T-helper 17 cell (primary cell): ENCODE results near the gene DCTN3. TPM values are rescaled to one million over a fixed set of nuclear protein-coding genes. Genes with fewer than 3 reads are reported as not detected.

Experiments used
- ATAC-seq: fragments of 150-1000 bp; cut with Tn5 transposase; 2 replicates; pipeline ENCODE4 v1.10.0; 2021; ENCODE audit warnings: mild to moderate bottlenecking, moderate library complexity
- DNase-seq, 3 donors: peaks; one replicate each; pipeline versions ENCODE4 v3.0.0 to v3.0.0-alpha.2; 2020 to 2021
- H3K9me3 ChIP-seq: one replicate; pipeline ENCODE4 v1.7.0; 2013; ENCODE audit warnings: low read length, mild to moderate bottlenecking; ENCODE audit not compliant: control insufficient read depth, poor library complexity, severe bottlenecking
- H3K27ac Mint-ChIP-seq: one replicate; pipeline ENCODE4 v1.8.0; 2022; ENCODE audit warnings: mild to moderate bottlenecking, moderate library complexity, mixed read lengths
- H3K27me3 Mint-ChIP-seq: one replicate; pipeline ENCODE4 v1.8.0; 2022; ENCODE audit warnings: mixed read lengths
- H3K36me3 Mint-ChIP-seq: one replicate; pipeline ENCODE4 v1.8.0; 2022; ENCODE audit warnings: low read depth, mixed read lengths
- H3K4me1 Mint-ChIP-seq: one replicate; pipeline ENCODE4 v1.8.0; 2022; ENCODE audit warnings: mild to moderate bottlenecking, mixed read lengths
- H3K4me3 Mint-ChIP-seq: one replicate; pipeline ENCODE4 v1.8.0; 2022; ENCODE audit warnings: mild to moderate bottlenecking, moderate library complexity, mixed read lengths
- total RNA-seq, 4 donors: library from RNA in 2 of 4; stranded (reverse) in 2 of 4; gene quantifications; one replicate each; pipeline ENCODE4 v1.2.3 and lab custom pipeline; 2022 to 2026

Gene DCTN3
- total RNA-seq, 2 donors from 2014 or later: 76.4 to 82.4 TPM

- Mint-ChIP-seq H3K4me3 (peak overlapping the region; percentile 92), H3K27ac (peak overlapping the region; percentile 98), H3K36me3 (no peaks in the 10 kb centered on the region), H3K4me1 (peaks cover 36% of the 10 kb centered on the region), H3K27me3 (no peaks in the 10 kb centered on the region)
- no peak for ATAC-seq
- DNase-seq: no peak
- H3K9me3 ChIP-seq: no peaks in the 10 kb centered on the region
Measured at GRCh38 chr9:34638138-34638445, 17.8 kb upstream of the DCTN3 start.

- H3K4me1 Mint-ChIP-seq: peaks cover 39% of the 10 kb centered on the region
- DNase-seq (peak; percentile 90 to 92 (median 91)), ATAC-seq (peak; percentile 95)
- peak within 1 kb of the TSS; percentile 92 for H3K4me3 Mint-ChIP-seq
- no peaks in the 10 kb centered on the region for H3K36me3 Mint-ChIP-seq
- no peaks in the 10 kb centered on the region for H3K27me3 Mint-ChIP-seq
- H3K27ac Mint-ChIP-seq: peak within 1 kb of the TSS; percentile 98
- H3K9me3 ChIP-seq: no peaks in the 10 kb centered on the region
Measured at GRCh38 chr9:34637356-34638137, 17.3 kb upstream of the DCTN3 start, which contains the start of gene SIGMAR1. SIGMAR1 (minus strand) TSS chr9:34637787; CDS start chr9:34637697, 90 bp downstream.

GRCh38 chr9:34636791-34637355, 16.6 kb upstream of the DCTN3 start:
- H3K27ac Mint-ChIP-seq: peak overlapping the region; percentile 85
- H3K4me1 Mint-ChIP-seq: peaks cover 44% of the 10 kb centered on the region
- no peaks in the 10 kb centered on the region for H3K36me3 Mint-ChIP-seq
- H3K9me3 ChIP-seq: no peaks in the 10 kb centered on the region
- no peak for DNase-seq
- peak overlapping the region; percentile 92 for H3K4me3 Mint-ChIP-seq
- no peaks in the 10 kb centered on the region for H3K27me3 Mint-ChIP-seq
- ATAC-seq: no peak

GRCh38 chr9:34635556-34635955, 15.3 kb upstream of the DCTN3 start:
- no peaks in the 10 kb centered on the region for H3K36me3 Mint-ChIP-seq
- ATAC-seq (no peak), DNase-seq (no peak)
- H3K27me3 Mint-ChIP-seq: peaks cover under 1% of the 10 kb centered on the region
- H3K9me3 ChIP-seq: no peaks in the 10 kb centered on the region
- no peak overlapping the region for H3K27ac Mint-ChIP-seq
- H3K4me3 Mint-ChIP-seq: peak overlapping the region; percentile 92
- H3K4me1 Mint-ChIP-seq: peaks cover 42% of the 10 kb centered on the region

GRCh38 chr9:34634551-34635248, 14.4 kb upstream of the DCTN3 start:
- no peak overlapping the region for H3K27ac Mint-ChIP-seq
- H3K4me1 Mint-ChIP-seq: peaks cover 49% of the 10 kb centered on the region
- peak overlapping the region; percentile 59 for H3K4me3 Mint-ChIP-seq
- no peaks in the 10 kb centered on the region for H3K9me3 ChIP-seq
- ATAC-seq: no peak
- no peak for DNase-seq
- H3K36me3 Mint-ChIP-seq: no peaks in the 10 kb centered on the region
- peaks cover 9% of the 10 kb centered on the region for H3K27me3 Mint-ChIP-seq

DNA sequence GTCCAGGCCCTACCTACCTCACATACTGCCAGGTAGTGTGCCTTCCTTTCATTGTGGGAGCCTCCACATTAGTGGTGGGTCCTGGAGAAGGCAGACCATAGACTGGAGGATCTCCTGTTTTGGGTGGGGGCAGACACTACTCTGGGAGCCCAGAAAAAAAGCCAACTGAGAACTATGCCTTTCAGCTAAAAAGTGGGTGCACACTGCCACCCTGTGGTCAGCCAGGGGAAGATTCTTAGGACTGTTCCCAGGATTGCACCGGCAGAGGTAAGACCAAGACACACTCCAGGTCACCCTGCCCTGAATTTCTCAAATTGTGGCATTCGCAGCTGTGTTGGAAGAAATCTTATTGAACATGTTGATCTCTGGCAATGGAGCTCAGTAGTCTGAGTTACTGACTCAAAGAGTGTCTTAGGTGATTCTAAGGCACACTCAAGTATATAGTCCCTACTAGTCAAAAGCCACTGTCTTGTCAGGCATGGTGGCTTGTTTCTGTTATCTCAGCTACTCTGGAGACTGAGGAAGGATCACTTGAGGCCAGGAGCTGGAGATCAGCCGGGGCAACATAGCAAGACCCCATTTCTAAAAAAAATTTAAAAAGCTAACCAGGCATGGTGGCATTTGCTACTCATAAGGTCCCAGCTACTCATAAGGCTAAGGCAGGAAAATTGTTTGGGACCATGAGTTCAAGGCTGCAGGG, 13.7 kb upstream of the DCTN3 start:
- no peaks in the 10 kb centered on the region for H3K36me3 Mint-ChIP-seq
- no peak overlapping the region for H3K4me3 Mint-ChIP-seq
- H3K9me3 ChIP-seq: no peaks in the 10 kb centered on the region
- no peak overlapping the region for H3K27ac Mint-ChIP-seq
- H3K27me3 Mint-ChIP-seq: peaks cover 14% of the 10 kb centered on the region
- peaks cover 53% of the 10 kb centered on the region for H3K4me1 Mint-ChIP-seq
- DNase-seq: peak; percentile 61 to 71 (median 62)
- ATAC-seq: peak; percentile 29

- ATAC-seq: no peak
- Mint-ChIP-seq H3K27me3 (peaks cover 21% of the 10 kb centered on the region), H3K4me1 (peaks cover 51% of the 10 kb centered on the region), H3K27ac (no peak overlapping the region), H3K36me3 (peaks cover 5% of the 10 kb centered on the region), H3K4me3 (no peak overlapping the region)
- DNase-seq: no peak
- no peaks in the 10 kb centered on the region for H3K9me3 ChIP-seq
Measured at GRCh38 chr9:34633166-34633565, 12.9 kb upstream of the DCTN3 start.

DNA sequence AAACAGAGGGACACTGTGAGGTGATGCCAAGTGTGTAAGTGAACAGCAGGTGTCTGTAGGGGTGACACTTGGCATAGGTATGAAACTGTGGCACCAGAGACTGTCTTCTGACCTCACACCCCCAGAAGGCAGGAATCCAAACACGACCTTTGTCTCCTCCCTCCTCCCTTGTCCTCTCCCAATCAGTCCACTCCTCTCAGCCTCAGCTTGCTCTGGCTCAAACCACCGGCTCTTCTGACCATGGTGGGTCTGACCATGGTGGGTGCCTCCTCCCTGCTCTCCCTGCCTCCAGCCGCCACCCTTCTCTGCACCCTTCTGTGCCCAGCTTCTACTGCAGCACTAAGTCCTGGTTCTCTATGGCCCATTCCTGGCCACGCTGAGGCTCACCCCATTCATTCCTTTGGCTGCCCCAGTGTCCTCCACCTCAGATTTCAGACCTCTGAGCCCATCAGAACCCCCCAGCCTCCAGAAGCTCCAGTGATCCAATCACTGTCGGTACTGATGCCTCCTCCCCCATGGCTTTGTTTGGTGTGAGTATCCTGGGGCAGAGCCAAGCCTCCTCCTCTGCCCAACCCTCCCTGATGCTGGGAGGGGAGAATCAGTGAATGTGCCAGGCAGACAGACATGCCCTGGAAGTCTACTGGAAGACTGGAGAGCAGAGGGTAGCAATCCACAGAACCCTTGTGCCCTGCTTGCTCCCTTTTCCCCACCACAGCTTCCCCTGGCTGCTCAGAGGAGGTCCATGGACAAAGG, 10.3 kb upstream of the DCTN3 start:
- Mint-ChIP-seq H3K4me3 (peak overlapping the region; percentile 87), H3K27me3 (peaks cover 42% of the 10 kb centered on the region)
- DNase-seq: no peak

DNA sequence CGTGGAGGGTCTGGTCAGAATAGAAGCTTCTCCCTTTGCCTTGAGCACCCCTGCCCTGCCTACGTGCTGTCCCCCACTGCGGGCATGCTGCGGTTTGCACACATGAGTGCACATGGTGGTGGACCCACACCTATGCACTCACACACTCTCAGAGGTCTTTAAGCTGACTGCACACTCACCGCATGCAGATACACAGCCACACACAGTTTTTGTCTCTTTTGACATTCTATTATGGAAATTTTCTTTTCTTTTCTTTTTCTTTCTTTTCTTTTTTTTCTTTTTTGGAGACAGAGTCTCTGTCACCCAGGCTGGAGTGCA, 9.2 kb upstream of the DCTN3 start:
- DNase-seq (no peak), ATAC-seq (no peak)
- H3K9me3 ChIP-seq: no peaks in the 10 kb centered on the region
- peaks cover 11% of the 10 kb centered on the region for H3K36me3 Mint-ChIP-seq
- peak overlapping the region; percentile 87 for H3K4me3 Mint-ChIP-seq
- H3K4me1 Mint-ChIP-seq: peaks cover 35% of the 10 kb centered on the region
- peaks cover 50% of the 10 kb centered on the region for H3K27me3 Mint-ChIP-seq
- H3K27ac Mint-ChIP-seq: peak overlapping the region; percentile 68

More for the DNA sequence above, 10.3 kb upstream of the DCTN3 start:
- Mint-ChIP-seq H3K27ac (no peak overlapping the region), H3K36me3 (peaks cover 11% of the 10 kb centered on the region), H3K4me1 (peaks cover 40% of the 10 kb centered on the region)
- no peak for ATAC-seq
- no peaks in the 10 kb centered on the region for H3K9me3 ChIP-seq

DNA sequence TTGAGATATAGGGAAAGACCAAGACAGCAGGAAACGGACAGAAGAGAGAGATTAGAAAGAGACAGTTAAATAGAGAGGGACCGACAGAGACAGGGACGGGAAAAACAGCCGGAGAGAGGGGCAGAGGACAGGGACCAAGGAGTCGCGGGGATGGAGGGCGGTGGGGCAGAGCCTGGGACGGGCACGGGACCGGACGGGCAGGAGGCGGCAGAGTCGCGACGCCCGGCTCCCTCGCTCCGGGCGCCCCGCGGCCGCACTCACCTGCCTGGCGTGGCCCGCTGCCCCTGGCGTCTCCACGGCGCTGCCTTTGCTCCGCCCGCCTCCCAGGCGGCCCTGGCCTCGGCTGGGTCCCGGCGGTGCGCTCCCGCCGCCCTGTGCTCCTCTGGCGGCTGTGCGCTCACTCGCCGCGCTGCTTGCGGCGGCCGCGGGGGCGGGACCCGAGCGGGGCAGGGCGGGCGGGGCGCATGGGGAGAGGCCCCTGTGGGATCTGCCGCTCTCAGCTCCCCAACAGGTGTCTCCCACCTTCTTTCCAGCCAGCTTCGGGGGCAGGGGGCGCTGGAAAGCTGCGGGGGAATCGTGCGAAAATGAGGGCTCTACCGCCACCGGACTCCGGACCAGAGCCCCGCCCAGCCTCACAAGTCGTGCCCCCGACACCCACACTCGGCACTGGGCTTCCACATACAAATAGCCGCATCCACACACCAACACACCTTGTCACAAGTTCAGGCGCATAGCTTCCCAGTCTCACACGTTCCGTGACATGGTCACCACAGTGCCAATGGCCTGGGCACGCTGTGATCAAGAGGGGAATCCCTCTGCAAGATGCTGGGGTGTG, 8.6 kb upstream of the DCTN3 start, which contains the start of gene ARID3C:
Gene ARID3C, minus strand, starts transcription at position 411 of the 835 bp plus-strand sequence. CDS start 1,052 bp downstream, outside the sequence.
- peak; percentile 86 for ATAC-seq
- H3K27me3 Mint-ChIP-seq: peaks cover 53% of the 10 kb centered on the region
- no peaks in the 10 kb centered on the region for H3K9me3 ChIP-seq
- DNase-seq: peak in 2 of 3 donors; percentile 36 to 45
- H3K36me3 Mint-ChIP-seq: peaks cover 11% of the 10 kb centered on the region
- H3K27ac Mint-ChIP-seq: peak within 1 kb of the TSS; percentile 68
- peak within 1 kb of the TSS; percentile 98 for H3K4me3 Mint-ChIP-seq
- peaks cover 31% of the 10 kb centered on the region for H3K4me1 Mint-ChIP-seq

- H3K4me1 Mint-ChIP-seq: peaks cover 31% of the 10 kb centered on the region
- H3K36me3 Mint-ChIP-seq: peaks cover 14% of the 10 kb centered on the region
- ATAC-seq (peak; percentile 10), DNase-seq (no peak)
- H3K27me3 Mint-ChIP-seq: peaks cover 62% of the 10 kb centered on the region
- H3K9me3 ChIP-seq: no peaks in the 10 kb centered on the region
- H3K4me3 Mint-ChIP-seq: peak overlapping the region; percentile 98
- no peak overlapping the region for H3K27ac Mint-ChIP-seq
Measured at GRCh38 chr9:34627716-34628655, 7.7 kb upstream of the DCTN3 start.
